Endothelial cell of umbilical vein (primary cell): ENCODE data around the gene KIAA1755.

Experiments used
- CTCF ChIP-seq, 2 donors: IDR thresholded peaks; 1 replicate in 1 of 2; 2 replicates in 1 of 2; pipeline ENCODE4 v1.5.1; 2011; ENCODE audit warnings: low read length in 2 of 2, mild to moderate bottlenecking in 2 of 2, moderate library complexity in 2 of 2, control low read depth in 1 of 2, inconsistent platforms in 1 of 2, low read depth in 1 of 2; ENCODE audit not compliant: insufficient read depth in 1 of 2; ENCODE audit errors: extremely low read depth in 1 of 2
- POLR2A ChIP-seq: IDR thresholded peaks from 2 replicates; pipeline ENCODE4 v1.6.1; 2012; ENCODE audit warnings: low read depth, mild to moderate bottlenecking, control low read depth, low read length

- TF ChIP-seq POLR2A, result no peak
- no peak for TF ChIP-seq CTCF (IDR thresholded peaks at IDR 0.05; ENCODE audit: extremely low read depth in 1 of 2, insufficient read depth in 1 of 2, low read depth in 1 of 2, low read length in 2 of 2)
Observed at GRCh38 chr20:38171675-38172043, 88.9 kb downstream of the KIAA1755 start.
